ENCODE data around the gene DHRS7B.

Gene DHRS7B

DNA sequence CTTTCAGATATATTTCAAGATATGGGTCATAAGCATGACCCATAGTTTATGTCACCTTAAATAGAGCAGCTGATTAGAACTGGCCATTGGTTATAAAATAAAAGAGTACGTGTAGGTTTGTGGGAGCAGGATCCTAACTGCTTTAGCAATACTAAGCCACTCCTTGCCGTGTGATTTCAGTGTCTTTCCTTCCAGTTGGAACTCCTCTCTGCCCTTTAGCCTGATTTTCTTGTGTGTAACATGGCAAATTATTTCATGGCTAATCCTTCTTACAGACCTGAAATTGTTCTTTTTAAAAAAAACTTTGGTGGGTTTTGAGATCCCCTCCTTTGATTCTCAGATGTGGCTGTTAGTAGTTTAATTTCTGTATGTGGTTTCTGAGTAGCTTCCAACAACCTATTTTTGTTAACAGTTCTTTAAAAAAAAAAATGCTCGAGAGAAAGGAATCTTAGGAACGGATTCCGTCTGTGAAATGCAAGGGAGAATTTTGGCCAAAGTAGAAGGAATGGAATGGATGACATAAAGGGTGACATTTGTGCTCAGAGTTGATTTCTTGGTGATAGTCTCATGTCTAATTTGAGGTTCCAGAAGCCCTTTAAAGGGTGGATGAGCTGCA is 39.9 kb downstream of the DHRS7B start:
- Histone ChIP-seq H3K27me3 (ENCODE audit: control insufficient read depth, insufficient read depth, low read length) (no peaks in the 10 kb centered on the region), H3K36me3 (ENCODE audit: control insufficient read depth, insufficient read depth, low read length) (no peaks in the 10 kb centered on the region), H3K9me3 (ENCODE audit: control insufficient read depth, insufficient read depth, low read length) (no peaks in the 10 kb centered on the region), H3K27ac (ENCODE audit: low read length) (no peak overlapping the region), H3K4me1 (ENCODE audit: control insufficient read depth, insufficient read depth, low read length) (0 out of 2 replicates have a peak, but pooled peaks cover 1% of the 10 kb centered on the region), H3K4me3 (ENCODE audit: low read length) (no peak overlapping the region)
- DNase-seq (ENCODE audit: low read depth, low spot score), result no peak
- no CpG with 5 or more reads among the region's 5 CpGs for WGBS (ENCODE audit: insufficient coverage, insufficient read length)

DNA sequence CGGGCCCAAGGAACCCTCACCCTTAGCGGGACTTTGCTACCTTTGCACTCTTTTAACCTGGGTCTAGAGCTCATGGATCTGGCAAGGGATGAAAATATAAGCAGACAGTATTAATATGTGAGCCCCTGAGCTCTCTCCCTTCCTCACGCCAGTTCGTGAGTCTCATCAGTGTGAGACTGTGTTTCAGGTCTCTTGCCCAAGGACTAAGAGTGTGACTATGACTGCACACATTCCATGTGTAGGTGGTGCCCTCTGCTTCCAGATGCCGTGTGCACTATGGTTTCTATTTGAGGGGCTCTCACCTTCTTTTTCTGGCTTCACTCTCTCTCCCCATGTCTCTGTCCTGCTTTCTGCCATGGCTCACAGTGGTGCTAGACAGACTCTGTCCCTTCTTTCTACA is 40.5 kb downstream of the DHRS7B start:
- Histone ChIP-seq H3K4me3 (ENCODE audit: low read length) (no peak overlapping the region), H3K27ac (ENCODE audit: low read length) (no peak overlapping the region), H3K9me3 (ENCODE audit: control insufficient read depth, insufficient read depth, low read length) (no peaks in the 10 kb centered on the region), H3K27me3 (ENCODE audit: control insufficient read depth, insufficient read depth, low read length) (no peaks in the 10 kb centered on the region), H3K4me1 (ENCODE audit: control insufficient read depth, insufficient read depth, low read length) (0 out of 2 replicates have a peak, but pooled peaks cover 1% of the 10 kb centered on the region), H3K36me3 (ENCODE audit: control insufficient read depth, insufficient read depth, low read length) (no peaks in the 10 kb centered on the region)
- DNase-seq (ENCODE audit: low read depth, low spot score), result no peak
- no CpG with 5 or more reads among the region's 5 CpGs for WGBS (ENCODE audit: insufficient coverage, insufficient read length)

DNA sequence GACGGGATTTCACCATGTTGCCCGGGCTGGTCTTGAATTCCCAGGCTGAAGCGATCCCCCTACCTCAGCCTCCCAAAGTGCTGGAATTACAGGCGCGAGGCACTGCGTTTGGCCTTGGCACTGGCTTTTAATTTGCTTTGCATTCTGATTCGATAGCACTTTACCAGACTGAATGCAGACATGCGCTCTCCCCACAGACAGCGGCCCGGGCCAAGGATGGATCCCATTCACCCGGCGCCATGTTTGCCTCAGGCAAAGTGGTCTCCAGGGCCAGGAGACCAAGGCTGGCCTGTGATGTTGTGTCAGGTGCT is 41.7 kb downstream of the DHRS7B start:
- Histone ChIP-seq H3K9me3 (ENCODE audit: control insufficient read depth, insufficient read depth, low read length) (no peaks in the 10 kb centered on the region), H3K27me3 (ENCODE audit: control insufficient read depth, insufficient read depth, low read length) (no peaks in the 10 kb centered on the region), H3K27ac (ENCODE audit: low read length) (no peak overlapping the region), H3K4me3 (ENCODE audit: low read length) (no peak overlapping the region), H3K4me1 (ENCODE audit: control insufficient read depth, insufficient read depth, low read length) (0 out of 2 replicates have a peak, but pooled peaks cover 1% of the 10 kb centered on the region), H3K36me3 (ENCODE audit: control insufficient read depth, insufficient read depth, low read length) (no peaks in the 10 kb centered on the region)
- DNase-seq (ENCODE audit: low read depth, low spot score), result no peak
- WGBS (ENCODE audit: insufficient coverage, insufficient read length), result no CpG with 5 or more reads among the region's 12 CpGs

DNA sequence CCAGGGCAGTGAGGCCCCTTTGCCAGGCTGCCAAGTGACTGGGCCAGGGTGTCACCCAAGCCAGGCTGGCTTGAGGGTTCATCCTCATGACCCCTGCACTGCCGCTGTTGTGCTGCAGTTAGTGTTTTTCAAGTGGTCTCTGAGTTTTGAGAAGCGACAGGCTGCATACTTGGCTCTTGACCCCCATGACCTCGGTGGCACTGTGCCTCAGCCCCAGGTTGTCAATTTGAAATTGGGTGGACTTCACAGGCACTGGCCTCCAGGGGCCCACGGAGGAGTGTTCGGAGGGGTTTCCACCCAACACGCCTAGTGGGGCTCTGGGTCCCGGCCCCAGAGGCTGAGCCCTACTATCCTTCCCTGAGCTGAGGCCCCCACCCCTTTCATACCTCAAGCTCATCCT is 42.7 kb downstream of the DHRS7B start:
- no peaks in the 10 kb centered on the region for H3K27me3 ChIP-seq (ENCODE audit: control insufficient read depth, insufficient read depth, low read length)
- no peaks in the 10 kb centered on the region for H3K9me3 ChIP-seq (ENCODE audit: control insufficient read depth, insufficient read depth, low read length)
- DNase-seq (ENCODE audit: low read depth, low spot score), result no peak
- H3K4me3 ChIP-seq (ENCODE audit: low read length), result no peak overlapping the region
- no CpG with 5 or more reads among the region's 7 CpGs for WGBS (ENCODE audit: insufficient coverage, insufficient read length)
- no peaks in the 10 kb centered on the region for H3K36me3 ChIP-seq (ENCODE audit: control insufficient read depth, insufficient read depth, low read length)
- H3K27ac ChIP-seq (ENCODE audit: low read length), result no peak overlapping the region
- H3K4me1 ChIP-seq (ENCODE audit: control insufficient read depth, insufficient read depth, low read length), result 0 out of 2 replicates have a peak, but pooled peaks cover 1% of the 10 kb centered on the region

DNA sequence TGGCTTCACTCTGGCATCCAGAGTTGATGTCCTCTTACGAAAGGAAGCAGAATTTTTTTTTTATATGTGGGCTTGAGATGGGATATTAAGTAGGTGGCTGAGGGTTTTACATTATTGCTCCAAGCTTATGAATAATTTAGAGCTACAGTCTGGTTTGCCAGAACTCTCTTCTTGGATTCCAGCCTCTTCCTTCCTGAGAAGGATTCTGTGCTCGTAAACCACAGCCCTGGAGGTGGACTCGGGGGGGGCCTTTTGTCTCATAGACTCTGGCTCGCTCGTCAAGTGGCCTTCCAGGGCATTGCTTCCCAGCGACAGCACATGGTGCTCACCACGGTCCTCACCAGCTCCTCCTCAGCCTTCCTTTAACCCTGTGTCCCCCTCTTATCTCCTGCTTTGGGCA is 44.0 kb downstream of the DHRS7B start:
- H3K4me3 ChIP-seq (ENCODE audit: low read length), result no peak overlapping the region
- no peak for DNase-seq (ENCODE audit: low read depth, low spot score)
- no CpG with 5 or more reads among the region's 7 CpGs for WGBS (ENCODE audit: insufficient coverage, insufficient read length)
- no peaks in the 10 kb centered on the region for H3K9me3 ChIP-seq (ENCODE audit: control insufficient read depth, insufficient read depth, low read length)
- no peak overlapping the region for H3K27ac ChIP-seq (ENCODE audit: low read length)
- no peaks in the 10 kb centered on the region for H3K4me1 ChIP-seq (ENCODE audit: control insufficient read depth, insufficient read depth, low read length)
- H3K36me3 ChIP-seq (ENCODE audit: control insufficient read depth, insufficient read depth, low read length), result no peaks in the 10 kb centered on the region
- H3K27me3 ChIP-seq (ENCODE audit: control insufficient read depth, insufficient read depth, low read length), result no peaks in the 10 kb centered on the region

DNA sequence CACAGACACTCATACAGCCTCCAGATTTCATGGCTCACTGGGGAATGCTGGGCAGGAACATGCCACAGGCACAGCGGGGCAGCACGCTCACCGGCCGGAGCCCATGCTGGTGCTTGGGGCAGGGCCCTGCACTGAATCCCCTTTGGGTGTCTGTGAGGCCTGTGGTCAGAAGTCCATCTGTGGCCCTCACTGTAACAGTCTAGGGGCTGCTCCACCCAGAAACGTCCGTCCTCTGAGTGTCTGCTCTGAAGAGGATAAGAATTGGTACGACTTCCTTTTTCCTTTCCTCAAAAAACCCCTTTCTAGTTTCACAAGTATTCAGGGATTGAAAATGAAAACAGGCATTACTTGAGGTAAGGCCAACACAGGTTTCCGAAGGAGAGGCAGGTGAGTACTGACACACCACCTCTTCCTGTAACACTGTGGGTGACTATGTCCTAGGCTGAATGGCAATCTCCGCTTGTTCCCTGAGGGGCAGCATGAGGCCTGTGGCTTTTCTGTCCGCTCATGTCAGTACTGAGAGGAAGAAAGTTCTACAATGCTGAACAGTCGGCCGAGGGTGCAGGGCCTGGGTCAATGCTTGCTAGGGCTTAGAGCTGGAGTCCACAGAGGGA is 44.7 kb downstream of the DHRS7B start:
- no peak for DNase-seq (ENCODE audit: low read depth, low spot score)
- Histone ChIP-seq H3K4me3 (ENCODE audit: low read length) (no peak overlapping the region), H3K27ac (ENCODE audit: low read length) (no peak overlapping the region), H3K9me3 (ENCODE audit: control insufficient read depth, insufficient read depth, low read length) (no peaks in the 10 kb centered on the region), H3K27me3 (ENCODE audit: control insufficient read depth, insufficient read depth, low read length) (no peaks in the 10 kb centered on the region), H3K36me3 (ENCODE audit: control insufficient read depth, insufficient read depth, low read length) (no peaks in the 10 kb centered on the region), H3K4me1 (ENCODE audit: control insufficient read depth, insufficient read depth, low read length) (no peaks in the 10 kb centered on the region)
- WGBS (ENCODE audit: insufficient coverage, insufficient read length), result no CpG with 5 or more reads among the region's 12 CpGs

DNA sequence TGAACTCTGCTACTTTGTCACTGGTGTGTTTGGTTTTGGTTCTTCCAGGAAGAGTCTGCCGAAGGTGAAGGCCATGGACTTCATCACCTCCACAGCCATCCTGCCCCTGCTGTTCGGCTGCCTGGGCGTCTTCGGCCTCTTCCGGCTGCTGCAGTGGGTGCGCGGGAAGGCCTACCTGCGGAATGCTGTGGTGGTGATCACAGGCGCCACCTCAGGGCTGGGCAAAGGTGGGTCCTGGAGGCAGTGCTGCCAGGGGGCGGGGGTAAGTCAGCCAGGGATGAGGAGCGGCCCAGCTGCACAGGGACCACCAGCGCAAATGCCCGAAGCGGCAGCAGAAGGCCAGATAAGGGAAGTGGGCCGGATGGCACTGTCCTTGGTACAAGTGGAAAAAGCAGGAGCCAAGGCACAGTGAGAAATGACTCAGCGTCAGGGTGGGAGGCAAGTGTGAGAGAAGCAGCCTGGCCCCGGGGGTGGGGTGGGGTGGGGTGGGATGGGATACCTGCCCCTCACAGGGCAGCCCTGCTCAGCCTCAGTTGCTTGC is 45.3 kb downstream of the DHRS7B start:
- no peak overlapping the region for H3K4me3 ChIP-seq (ENCODE audit: low read length)
- H3K27ac ChIP-seq (ENCODE audit: low read length), result no peak overlapping the region
- H3K9me3 ChIP-seq (ENCODE audit: control insufficient read depth, insufficient read depth, low read length), result no peaks in the 10 kb centered on the region
- H3K36me3 ChIP-seq (ENCODE audit: control insufficient read depth, insufficient read depth, low read length), result no peaks in the 10 kb centered on the region
- DNase-seq (ENCODE audit: low read depth, low spot score), result no peak
- WGBS (ENCODE audit: insufficient coverage, insufficient read length), result no CpG with 5 or more reads among the region's 17 CpGs
- no peaks in the 10 kb centered on the region for H3K27me3 ChIP-seq (ENCODE audit: control insufficient read depth, insufficient read depth, low read length)
- no peaks in the 10 kb centered on the region for H3K4me1 ChIP-seq (ENCODE audit: control insufficient read depth, insufficient read depth, low read length)

- Histone ChIP-seq H3K36me3 (ENCODE audit: control insufficient read depth, insufficient read depth, low read length) (no peaks in the 10 kb centered on the region), H3K27me3 (ENCODE audit: control insufficient read depth, insufficient read depth, low read length) (no peaks in the 10 kb centered on the region)
- no CpG with 5 or more reads among the region's 6 CpGs for WGBS (ENCODE audit: insufficient coverage, insufficient read length)
Measured at GRCh38 chr17:21172846-21173245, 46.1 kb downstream of the DHRS7B start.

DNA sequence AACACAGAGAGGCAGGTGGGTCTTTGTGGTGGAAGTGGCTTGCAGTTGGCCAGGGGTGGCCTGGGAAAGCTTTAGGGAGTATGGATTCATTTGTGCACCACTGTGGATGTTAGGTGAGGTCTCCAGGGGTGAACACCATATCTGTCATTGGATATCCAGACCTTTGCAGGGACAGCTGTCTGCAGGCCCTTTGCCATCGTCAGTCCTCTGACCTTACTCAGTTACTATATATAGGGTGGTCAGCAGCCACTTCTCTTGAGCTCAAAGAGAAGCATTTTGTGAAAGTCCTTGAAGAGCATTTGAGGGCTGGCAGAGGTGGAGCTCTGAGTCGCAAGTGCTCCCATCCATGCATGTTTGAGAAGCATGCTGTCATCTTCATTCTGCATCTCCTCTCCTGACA is 46.8 kb downstream of the DHRS7B start:
- Histone ChIP-seq H3K27ac (ENCODE audit: low read length) (no peak overlapping the region), H3K27me3 (ENCODE audit: control insufficient read depth, insufficient read depth, low read length) (no peaks in the 10 kb centered on the region), H3K9me3 (ENCODE audit: control insufficient read depth, insufficient read depth, low read length) (no peaks in the 10 kb centered on the region), H3K4me3 (ENCODE audit: low read length) (no peak overlapping the region), H3K36me3 (ENCODE audit: control insufficient read depth, insufficient read depth, low read length) (no peaks in the 10 kb centered on the region), H3K4me1 (ENCODE audit: control insufficient read depth, insufficient read depth, low read length) (no peaks in the 10 kb centered on the region)
- WGBS (ENCODE audit: insufficient coverage, insufficient read length), result no CpG with 5 or more reads among the region's 2 CpGs
- no peak for DNase-seq (ENCODE audit: low read depth, low spot score)

More at GRCh38 chr17:21172846-21173245, 46.1 kb downstream of the DHRS7B start:
- Histone ChIP-seq H3K27ac (ENCODE audit: low read length) (no peak overlapping the region), H3K4me1 (ENCODE audit: control insufficient read depth, insufficient read depth, low read length) (no peaks in the 10 kb centered on the region), H3K9me3 (ENCODE audit: control insufficient read depth, insufficient read depth, low read length) (no peaks in the 10 kb centered on the region), H3K4me3 (ENCODE audit: low read length) (no peak overlapping the region)
- DNase-seq (ENCODE audit: low read depth, low spot score), result no peak

DNA sequence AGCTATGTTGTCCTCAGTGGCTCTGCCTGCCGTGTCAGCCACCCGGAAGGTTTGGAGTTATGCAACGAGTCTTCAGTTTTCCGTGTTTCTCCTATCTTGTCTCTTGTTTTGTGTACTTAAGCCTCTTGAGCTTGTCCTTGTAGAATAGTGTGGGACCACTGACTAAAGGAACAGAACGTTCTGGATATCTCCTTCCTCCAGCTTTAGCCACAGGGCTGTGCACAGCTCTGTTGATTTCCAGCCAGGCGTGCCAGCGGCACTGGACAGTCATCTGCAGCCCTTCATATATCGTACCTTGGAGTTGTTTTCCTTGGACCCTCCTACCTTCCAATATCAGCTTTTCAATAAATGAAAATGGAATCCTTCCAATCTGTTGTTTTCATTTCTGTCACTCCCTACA is 47.4 kb downstream of the DHRS7B start:
- Histone ChIP-seq H3K4me1 (ENCODE audit: control insufficient read depth, insufficient read depth, low read length) (no peaks in the 10 kb centered on the region), H3K9me3 (ENCODE audit: control insufficient read depth, insufficient read depth, low read length) (no peaks in the 10 kb centered on the region), H3K4me3 (ENCODE audit: low read length) (no peak overlapping the region), H3K27ac (ENCODE audit: low read length) (no peak overlapping the region), H3K27me3 (ENCODE audit: control insufficient read depth, insufficient read depth, low read length) (no peaks in the 10 kb centered on the region), H3K36me3 (ENCODE audit: control insufficient read depth, insufficient read depth, low read length) (no peaks in the 10 kb centered on the region)
- WGBS (ENCODE audit: insufficient coverage, insufficient read length), result no CpG with 5 or more reads among the region's 8 CpGs
- DNase-seq (ENCODE audit: low read depth, low spot score), result no peak

DNA sequence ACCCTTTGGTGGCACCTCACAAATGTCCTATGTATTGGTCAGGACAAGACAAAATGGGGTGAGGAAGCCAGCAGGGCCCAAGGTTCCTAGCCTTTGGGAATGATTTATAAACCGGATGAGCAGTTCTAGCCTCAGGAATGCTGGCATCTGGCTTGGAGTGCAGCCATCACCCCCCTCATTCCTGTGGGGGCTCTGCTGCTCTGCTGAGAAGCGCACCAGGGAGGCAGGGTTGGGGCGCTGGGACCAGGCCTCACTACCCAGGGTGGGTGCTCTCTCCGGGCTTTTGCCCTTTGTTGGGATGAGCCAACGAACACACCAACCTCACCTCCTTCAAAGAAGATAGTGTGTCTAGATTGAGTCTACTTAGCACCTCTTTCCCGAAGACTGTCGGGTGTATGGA is 47.9 kb downstream of the DHRS7B start:
- no CpG with 5 or more reads among the region's 7 CpGs for WGBS (ENCODE audit: insufficient coverage, insufficient read length)
- Histone ChIP-seq H3K9me3 (ENCODE audit: control insufficient read depth, insufficient read depth, low read length) (no peaks in the 10 kb centered on the region), H3K36me3 (ENCODE audit: control insufficient read depth, insufficient read depth, low read length) (no peaks in the 10 kb centered on the region), H3K4me3 (ENCODE audit: low read length) (no peak overlapping the region), H3K4me1 (ENCODE audit: control insufficient read depth, insufficient read depth, low read length) (no peaks in the 10 kb centered on the region), H3K27ac (ENCODE audit: low read length) (no peak overlapping the region), H3K27me3 (ENCODE audit: control insufficient read depth, insufficient read depth, low read length) (no peaks in the 10 kb centered on the region)
- DNase-seq (ENCODE audit: low read depth, low spot score), result no peak

Measured in iPS DF 6.9 (cell line).